MM.1S (cell line): ENCODE results near the gene MAT2A.

Source experiments
- CTCF ChIP-seq: fragments of 300-600 bp; sonication (generic); IDR thresholded peaks from 2 replicates; pipeline ENCODE4 v1.5.1; 2016; ENCODE audit warnings: antibody characterized with exemption, low read length, mixed read lengths
- EZH2 ChIP-seq: fragments of 300-600 bp; sonication (generic); optimal IDR thresholded peaks from 2 replicates; pipeline ENCODE3; 2017; ENCODE audit warnings: low read depth, mild to moderate bottlenecking, antibody characterized with exemption, low read length, mixed read lengths
- EZH2phosphoT487 ChIP-seq: fragments of 300-600 bp; sonication (generic); IDR thresholded peaks from 2 replicates; pipeline ENCODE4 v1.6.1; 2018; ENCODE audit warnings: antibody characterized with exemption, low read length

- no peak for TF ChIP-seq CTCF
- TF ChIP-seq EZH2phosphoT487 = no peak
- TF ChIP-seq EZH2 = no peak
Observed at GRCh38 chr2:85525567-85525966, 13.4 kb upstream of the MAT2A start.
